Measurements from ENCODE around the gene CALML6.

The CALML6 gene

DNA sequence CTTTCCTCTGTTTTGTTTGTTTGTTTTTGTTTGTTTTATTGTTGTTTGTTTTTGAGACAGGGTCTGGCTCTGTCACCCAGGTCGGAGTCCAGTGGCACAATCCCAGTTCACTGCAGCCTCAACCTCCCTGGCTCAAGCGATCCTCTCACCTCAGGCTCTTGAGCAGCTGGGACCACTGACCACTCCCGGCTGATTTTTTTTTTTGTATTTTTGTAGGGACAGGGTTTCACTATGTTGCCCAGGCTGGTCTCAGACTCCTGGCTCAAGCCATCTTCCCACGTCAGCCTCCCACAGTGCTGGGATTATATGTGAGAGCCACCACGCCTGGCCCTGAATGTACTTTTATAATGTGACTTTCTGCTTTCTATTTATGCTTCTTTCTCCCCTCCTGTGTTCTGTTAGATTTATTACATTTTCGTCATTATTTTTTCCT, 5.0 kb upstream of the CALML6 start:
- Histone ChIP-seq H3K27me3 (ENCODE audit: insufficient read depth, low read length) (peaks cover 7% of the 10 kb centered on the region), H2AFZ (ENCODE audit: low read depth, low read length) (no peak overlapping the region), H3K36me3 (ENCODE audit: insufficient read depth, low read length) (no peaks in the 10 kb centered on the region), H3K4me3 (ENCODE audit: low read length) (no peak overlapping the region), H3K4me1 (ENCODE audit: insufficient read depth, low read length) (peaks cover 13% of the 10 kb centered on the region), H3K9me3 (ENCODE audit: low read length) (no peaks in the 10 kb centered on the region)

- Histone ChIP-seq H3K27me3 (ENCODE audit: insufficient read depth, low read length) (peaks cover 11% of the 10 kb centered on the region), H3K4me3 (ENCODE audit: low read length) (no peak overlapping the region), H3K36me3 (ENCODE audit: insufficient read depth, low read length) (no peaks in the 10 kb centered on the region), H3K4me1 (ENCODE audit: insufficient read depth, low read length) (peaks cover 13% of the 10 kb centered on the region), H2AFZ (ENCODE audit: low read depth, low read length) (no peak overlapping the region), H3K9me3 (ENCODE audit: low read length) (no peaks in the 10 kb centered on the region)
Observed at GRCh38 chr1:1910651-1911331, 4.3 kb upstream of the CALML6 start.

DNA sequence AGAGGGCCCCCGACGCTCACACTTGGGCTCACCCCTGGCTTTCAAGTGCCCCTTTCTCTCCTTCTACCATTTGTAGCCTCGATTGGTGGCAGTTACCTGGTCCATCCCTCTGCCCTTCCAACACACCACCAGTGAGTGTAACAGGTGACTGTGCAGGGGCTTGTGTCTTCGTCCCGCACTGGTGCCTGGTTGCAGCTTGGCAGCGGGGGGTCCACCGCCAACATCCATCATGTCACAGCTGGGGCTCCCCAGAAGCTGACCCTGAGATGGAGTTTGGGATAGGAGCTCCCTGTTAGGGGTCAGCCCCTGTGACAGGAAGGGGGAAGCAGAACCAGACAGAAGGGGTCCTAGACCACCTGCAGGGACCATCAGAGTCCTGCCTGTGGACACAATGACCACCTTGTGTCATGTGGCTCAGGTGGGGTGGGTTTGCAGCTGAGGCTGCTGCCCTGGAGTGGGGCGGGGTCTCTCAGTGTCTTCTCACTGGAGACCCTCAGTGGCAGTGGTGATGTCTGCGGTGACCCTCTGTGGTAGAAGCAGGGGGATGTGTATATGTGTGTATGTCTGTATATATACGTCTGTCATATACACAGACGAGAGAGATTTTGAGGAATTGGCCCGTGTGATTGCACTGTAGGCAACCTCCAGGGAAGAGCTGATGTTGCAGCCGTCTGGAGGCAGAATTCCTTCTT, 3.6 kb upstream of the CALML6 start:
- peaks cover 9% of the 10 kb centered on the region for H3K4me1 ChIP-seq (ENCODE audit: insufficient read depth, low read length)
- H3K27me3 ChIP-seq (ENCODE audit: insufficient read depth, low read length) = peaks cover 17% of the 10 kb centered on the region
- H3K36me3 ChIP-seq (ENCODE audit: insufficient read depth, low read length) = no peaks in the 10 kb centered on the region
- no peak overlapping the region for H2AFZ ChIP-seq (ENCODE audit: low read depth, low read length)
- H3K4me3 ChIP-seq (ENCODE audit: low read length) = no peak overlapping the region
- no peaks in the 10 kb centered on the region for H3K9me3 ChIP-seq (ENCODE audit: low read length)

- Histone ChIP-seq H3K9me3 (ENCODE audit: low read length) (no peaks in the 10 kb centered on the region), H3K36me3 (ENCODE audit: insufficient read depth, low read length) (no peaks in the 10 kb centered on the region), H3K4me1 (ENCODE audit: insufficient read depth, low read length) (peaks cover 3% of the 10 kb centered on the region), H2AFZ (ENCODE audit: low read depth, low read length) (no peak overlapping the region), H3K27me3 (ENCODE audit: insufficient read depth, low read length) (peaks cover 31% of the 10 kb centered on the region), H3K4me3 (ENCODE audit: low read length) (no peak overlapping the region)
Observed at GRCh38 chr1:1914101-1914970, 724 bp upstream of the CALML6 start.

GRCh38 chr1:1915911-1916840, 1.1 kb downstream of the CALML6 start:
- Histone ChIP-seq H3K4me1 (ENCODE audit: insufficient read depth, low read length) (peaks cover 3% of the 10 kb centered on the region), H2AFZ (ENCODE audit: low read depth, low read length) (no peak overlapping the region), H3K4me3 (ENCODE audit: low read length) (no peak overlapping the region), H3K9me3 (ENCODE audit: low read length) (no peaks in the 10 kb centered on the region), H3K27me3 (ENCODE audit: insufficient read depth, low read length) (peaks cover 31% of the 10 kb centered on the region), H3K36me3 (ENCODE audit: insufficient read depth, low read length) (no peaks in the 10 kb centered on the region)

- Histone ChIP-seq H3K27me3 (ENCODE audit: insufficient read depth, low read length) (peaks cover 31% of the 10 kb centered on the region), H3K36me3 (ENCODE audit: insufficient read depth, low read length) (no peaks in the 10 kb centered on the region), H3K4me1 (ENCODE audit: insufficient read depth, low read length) (peaks cover 3% of the 10 kb centered on the region), H2AFZ (ENCODE audit: low read depth, low read length) (no peak overlapping the region), H3K9me3 (ENCODE audit: low read length) (no peaks in the 10 kb centered on the region), H3K4me3 (ENCODE audit: low read length) (no peak overlapping the region)
Observed at GRCh38 chr1:1916851-1917251, 1.8 kb downstream of the CALML6 start.

DNA sequence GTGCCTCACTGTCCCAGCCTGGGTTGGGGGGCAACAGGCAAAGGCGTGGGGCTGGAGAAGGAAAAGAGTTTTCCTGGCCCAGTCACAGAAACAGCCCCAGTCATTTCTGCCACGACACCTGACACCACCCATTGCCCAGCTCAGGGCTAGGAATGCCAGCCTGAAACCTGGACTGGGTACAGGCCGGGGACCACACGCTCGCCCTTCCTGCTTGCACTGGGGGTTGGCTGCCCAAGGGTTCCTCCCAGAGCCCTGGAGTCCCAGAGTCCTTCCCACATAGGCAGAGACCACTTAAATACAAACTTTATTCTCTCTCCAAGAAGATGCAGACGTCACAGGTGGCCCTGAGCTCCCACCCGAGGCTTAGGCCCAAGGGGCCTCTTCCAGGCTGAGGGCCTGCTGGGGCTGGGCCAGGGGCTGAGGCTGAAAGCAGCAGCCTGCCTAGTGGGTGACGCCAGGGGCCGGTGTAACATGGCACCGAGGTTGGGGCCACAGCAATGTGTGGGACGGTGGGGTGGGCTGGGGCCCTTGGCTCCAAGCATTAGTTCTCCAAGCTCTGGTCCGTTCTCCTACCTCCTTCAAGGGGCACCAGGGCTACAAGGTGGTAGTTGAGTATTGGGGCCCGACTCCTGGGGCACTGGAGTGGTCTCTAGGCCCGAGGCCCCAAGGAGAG, 2.4 kb downstream of the CALML6 start:
- Histone ChIP-seq H3K9me3 (ENCODE audit: low read length) (no peaks in the 10 kb centered on the region), H3K27me3 (ENCODE audit: insufficient read depth, low read length) (peaks cover 31% of the 10 kb centered on the region)

DNA sequence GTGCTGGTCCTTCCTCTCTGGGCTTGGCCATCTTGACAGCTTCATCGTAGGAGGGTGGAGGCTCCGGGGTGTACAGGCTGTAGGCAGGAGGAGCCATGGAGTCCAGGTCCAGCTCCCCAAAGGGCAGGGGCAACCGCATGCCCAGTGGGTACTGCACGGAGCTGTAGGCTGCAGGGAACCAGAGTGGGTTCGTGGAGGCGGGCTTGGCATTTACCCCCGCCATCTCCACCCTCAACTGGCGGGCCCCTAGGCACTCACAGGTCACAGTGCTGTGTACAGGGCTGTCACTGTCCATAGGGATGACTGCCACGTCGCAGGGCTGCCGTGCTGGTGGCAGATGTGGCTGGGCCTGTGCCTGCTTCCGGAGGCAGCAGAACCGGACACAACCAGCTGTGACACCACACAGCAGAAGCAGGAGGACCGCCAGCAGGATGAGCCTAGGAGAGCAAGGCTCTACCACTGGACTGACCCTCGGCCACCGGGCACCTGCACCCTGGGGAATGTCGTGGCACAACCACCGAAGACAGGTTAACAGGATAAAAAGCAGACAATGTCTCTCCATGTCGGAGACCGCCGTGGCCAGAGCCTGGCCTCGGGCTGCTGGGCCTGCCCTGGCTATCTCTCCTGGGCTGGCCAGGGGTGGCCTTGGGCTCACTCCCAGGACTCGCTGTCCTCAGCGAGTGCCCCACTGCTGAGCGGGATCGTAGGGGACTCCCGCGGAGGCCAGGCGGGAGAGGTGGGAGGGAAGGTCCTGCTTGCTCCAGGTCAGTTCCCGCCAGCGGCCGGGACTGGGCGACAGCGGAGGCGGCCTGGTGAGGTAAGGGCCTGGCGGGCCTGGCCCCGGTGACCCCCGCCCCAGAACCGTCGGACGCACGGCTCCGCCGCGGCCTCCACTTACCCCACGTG, 3.2 kb downstream of the CALML6 start:
- H3K4me3 ChIP-seq (ENCODE audit: low read length) = peak overlapping the region; percentile 39

More for the DNA sequence above, 2.4 kb downstream of the CALML6 start:
- no peaks in the 10 kb centered on the region for H3K36me3 ChIP-seq (ENCODE audit: insufficient read depth, low read length)
- no peak overlapping the region for H2AFZ ChIP-seq (ENCODE audit: low read depth, low read length)
- peaks cover 3% of the 10 kb centered on the region for H3K4me1 ChIP-seq (ENCODE audit: insufficient read depth, low read length)
- H3K4me3 ChIP-seq (ENCODE audit: low read length) = no peak overlapping the region

DNA sequence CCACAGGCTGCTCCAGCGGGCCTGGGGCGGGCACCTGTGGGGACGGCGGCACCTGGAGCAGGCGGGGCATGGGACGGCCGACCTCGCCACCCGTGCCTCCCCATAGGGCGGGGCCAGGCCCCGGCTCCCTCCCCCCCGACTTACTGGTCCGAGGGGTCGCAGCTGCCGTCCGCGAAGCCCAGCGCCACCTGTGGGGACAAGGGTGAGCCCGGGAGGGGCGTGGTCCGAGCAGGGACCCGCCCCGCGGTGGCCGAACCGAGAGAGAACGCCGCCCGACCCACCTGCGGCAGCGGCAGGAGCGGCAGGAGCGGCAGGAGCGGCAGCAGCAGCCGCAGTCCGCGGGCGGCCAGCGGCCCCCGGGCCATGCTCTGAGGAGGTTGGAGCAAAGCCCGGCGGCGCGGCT, 3.8 kb downstream of the CALML6 start, which contains the start of gene TMEM52:
TMEM52 (minus strand) TSS at position 379 of the 403 bp plus-strand sequence; CDS start at position 365, 14 bp downstream.
- H3K27me3 ChIP-seq (ENCODE audit: insufficient read depth, low read length) = peaks cover 29% of the 10 kb centered on the region
- peaks cover 3% of the 10 kb centered on the region for H3K4me1 ChIP-seq (ENCODE audit: insufficient read depth, low read length)

More for the DNA sequence above, 3.2 kb downstream of the CALML6 start:
- H3K27me3 ChIP-seq (ENCODE audit: insufficient read depth, low read length) = peaks cover 31% of the 10 kb centered on the region
- no peaks in the 10 kb centered on the region for H3K36me3 ChIP-seq (ENCODE audit: insufficient read depth, low read length)
- H3K4me1 ChIP-seq (ENCODE audit: insufficient read depth, low read length) = peaks cover 3% of the 10 kb centered on the region
- H3K9me3 ChIP-seq (ENCODE audit: low read length) = no peaks in the 10 kb centered on the region
- H2AFZ ChIP-seq (ENCODE audit: low read depth, low read length) = no peak overlapping the region

DNA sequence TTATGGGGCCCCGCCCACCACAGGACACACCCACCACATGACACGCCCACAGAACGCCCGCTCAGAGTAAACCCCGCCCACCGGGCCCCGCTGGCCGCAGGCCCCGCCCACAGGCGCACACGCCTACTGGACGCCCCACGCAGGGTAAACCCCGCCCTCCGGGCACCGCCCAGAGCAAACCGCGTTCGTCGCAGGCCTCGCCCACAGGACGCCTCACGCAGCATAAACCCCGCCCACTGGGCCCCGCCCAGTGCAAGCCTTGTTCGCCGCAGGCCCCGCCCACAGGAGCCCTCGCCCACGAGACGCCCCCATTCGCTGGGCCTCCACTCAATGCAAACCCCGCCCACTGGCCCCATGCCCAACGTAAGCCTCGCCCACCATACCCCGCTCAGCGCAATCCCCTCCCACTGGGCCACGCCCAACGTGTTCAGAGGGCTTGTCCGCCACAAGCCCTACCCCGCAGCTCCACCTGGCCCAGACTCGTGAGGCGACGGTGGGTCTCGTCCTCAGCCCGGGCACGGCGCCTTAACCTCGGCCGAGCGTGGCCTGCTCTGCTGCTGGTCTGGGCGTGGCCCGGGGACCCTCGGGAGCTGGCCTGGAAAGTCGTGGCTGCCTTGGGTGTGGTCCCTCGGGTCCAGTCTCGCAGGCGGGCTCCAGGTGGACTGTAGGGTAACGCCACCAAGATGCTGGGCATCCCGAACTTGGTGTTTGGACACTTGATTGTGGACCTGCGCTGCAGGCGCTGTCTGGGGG, 4.4 kb downstream of the CALML6 start:
- Histone ChIP-seq H3K36me3 (ENCODE audit: insufficient read depth, low read length) (no peaks in the 10 kb centered on the region), H3K4me3 (ENCODE audit: low read length) (peak overlapping the region; percentile 39), H3K9me3 (ENCODE audit: low read length) (no peaks in the 10 kb centered on the region), H3K27me3 (ENCODE audit: insufficient read depth, low read length) (peaks cover 24% of the 10 kb centered on the region), H2AFZ (ENCODE audit: low read depth, low read length) (no peak overlapping the region), H3K4me1 (ENCODE audit: insufficient read depth, low read length) (peaks cover 3% of the 10 kb centered on the region)

More for the DNA sequence above, 3.8 kb downstream of the CALML6 start, which contains the start of gene TMEM52:
- no peaks in the 10 kb centered on the region for H3K9me3 ChIP-seq (ENCODE audit: low read length)
- H3K4me3 ChIP-seq (ENCODE audit: low read length) = peak within 1 kb of the TSS; percentile 39
- H2AFZ ChIP-seq (ENCODE audit: low read depth, low read length) = no peak within 1 kb of the TSS
- H3K36me3 ChIP-seq (ENCODE audit: insufficient read depth, low read length) = no peaks in the 10 kb centered on the region
